Esophagus muscularis mucosa (tissue), 3 donors: Measurements from ENCODE around the gene MOSPD2.

Source experiments
- POLR2A ChIP-seq: fragments of 450-650 bp; IDR thresholded peaks from one replicate; pipeline ENCODE4 v1.6.1; 2017; ENCODE audit warnings: antibody characterized with exemption, moderate library complexity, mild to moderate bottlenecking, low read depth
- TF ChIP-seq, protein P1 (sequence below), 3 experiments: fragments of 200-600 bp in 2 of 3; fragments of 450-650 bp in 1 of 3; sonication (generic) in 2 of 3; IDR thresholded peaks; one replicate each; pipeline ENCODE4 v1.5.1; 2017 to 2019; ENCODE audit warnings: antibody characterized with exemption in 3 of 3, mild to moderate bottlenecking in 2 of 3, moderate library complexity in 1 of 3

DNA sequence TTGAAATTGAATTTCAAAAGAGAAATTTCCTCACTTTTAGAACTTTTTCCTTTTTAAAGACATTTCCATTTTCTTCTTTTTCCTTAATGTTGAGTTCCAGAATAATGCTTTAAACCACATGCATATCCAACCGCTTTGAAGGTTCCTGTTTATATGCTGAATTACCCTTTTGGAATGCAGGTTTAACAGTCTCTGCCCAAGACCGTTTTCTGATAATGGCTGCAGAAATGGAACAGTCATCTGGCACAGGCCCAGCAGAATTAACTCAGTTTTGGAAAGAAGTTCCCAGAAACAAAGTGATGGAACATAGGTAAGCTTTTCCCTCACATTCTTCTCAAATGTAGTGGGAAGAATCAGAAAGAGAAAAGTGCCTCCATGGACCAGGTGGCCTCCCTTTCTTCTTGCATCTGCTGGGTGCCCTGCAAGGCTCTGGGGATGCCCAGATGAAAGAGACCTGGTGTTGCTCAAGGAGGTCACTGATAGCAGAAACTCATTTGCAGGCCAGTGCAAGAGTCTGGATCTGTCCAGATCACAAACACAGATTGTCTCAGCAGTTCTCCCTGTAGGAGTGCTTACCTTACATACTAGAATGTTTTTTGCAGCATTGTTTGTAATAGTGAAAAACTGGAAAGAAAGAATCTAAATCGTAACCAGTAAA, 42.9 kb downstream of the MOSPD2 start:
- TF ChIP-seq, protein P1, sequence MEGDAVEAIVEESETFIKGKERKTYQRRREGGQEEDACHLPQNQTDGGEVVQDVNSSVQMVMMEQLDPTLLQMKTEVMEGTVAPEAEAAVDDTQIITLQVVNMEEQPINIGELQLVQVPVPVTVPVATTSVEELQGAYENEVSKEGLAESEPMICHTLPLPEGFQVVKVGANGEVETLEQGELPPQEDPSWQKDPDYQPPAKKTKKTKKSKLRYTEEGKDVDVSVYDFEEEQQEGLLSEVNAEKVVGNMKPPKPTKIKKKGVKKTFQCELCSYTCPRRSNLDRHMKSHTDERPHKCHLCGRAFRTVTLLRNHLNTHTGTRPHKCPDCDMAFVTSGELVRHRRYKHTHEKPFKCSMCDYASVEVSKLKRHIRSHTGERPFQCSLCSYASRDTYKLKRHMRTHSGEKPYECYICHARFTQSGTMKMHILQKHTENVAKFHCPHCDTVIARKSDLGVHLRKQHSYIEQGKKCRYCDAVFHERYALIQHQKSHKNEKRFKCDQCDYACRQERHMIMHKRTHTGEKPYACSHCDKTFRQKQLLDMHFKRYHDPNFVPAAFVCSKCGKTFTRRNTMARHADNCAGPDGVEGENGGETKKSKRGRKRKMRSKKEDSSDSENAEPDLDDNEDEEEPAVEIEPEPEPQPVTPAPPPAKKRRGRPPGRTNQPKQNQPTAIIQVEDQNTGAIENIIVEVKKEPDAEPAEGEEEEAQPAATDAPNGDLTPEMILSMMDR (IDR thresholded peaks at IDR 0.05): no peak
- TF ChIP-seq POLR2A: no peak
